ENCODE measurements around the gene CSGALNACT2. TPM values are rescaled to one million over a fixed set of nuclear protein-coding genes. Genes with fewer than 3 reads are reported as not detected.
"Not testable (repeated sequence)": the region's sequence is repeated elsewhere in the genome, so short reads cannot be mapped to it uniquely, and the experiment has no call there.

CSGALNACT2 gene, protein sequence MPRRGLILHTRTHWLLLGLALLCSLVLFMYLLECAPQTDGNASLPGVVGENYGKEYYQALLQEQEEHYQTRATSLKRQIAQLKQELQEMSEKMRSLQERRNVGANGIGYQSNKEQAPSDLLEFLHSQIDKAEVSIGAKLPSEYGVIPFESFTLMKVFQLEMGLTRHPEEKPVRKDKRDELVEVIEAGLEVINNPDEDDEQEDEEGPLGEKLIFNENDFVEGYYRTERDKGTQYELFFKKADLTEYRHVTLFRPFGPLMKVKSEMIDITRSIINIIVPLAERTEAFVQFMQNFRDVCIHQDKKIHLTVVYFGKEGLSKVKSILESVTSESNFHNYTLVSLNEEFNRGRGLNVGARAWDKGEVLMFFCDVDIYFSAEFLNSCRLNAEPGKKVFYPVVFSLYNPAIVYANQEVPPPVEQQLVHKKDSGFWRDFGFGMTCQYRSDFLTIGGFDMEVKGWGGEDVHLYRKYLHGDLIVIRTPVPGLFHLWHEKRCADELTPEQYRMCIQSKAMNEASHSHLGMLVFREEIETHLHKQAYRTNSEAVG
- 7.3 TPM for total RNA-seq

DNA sequence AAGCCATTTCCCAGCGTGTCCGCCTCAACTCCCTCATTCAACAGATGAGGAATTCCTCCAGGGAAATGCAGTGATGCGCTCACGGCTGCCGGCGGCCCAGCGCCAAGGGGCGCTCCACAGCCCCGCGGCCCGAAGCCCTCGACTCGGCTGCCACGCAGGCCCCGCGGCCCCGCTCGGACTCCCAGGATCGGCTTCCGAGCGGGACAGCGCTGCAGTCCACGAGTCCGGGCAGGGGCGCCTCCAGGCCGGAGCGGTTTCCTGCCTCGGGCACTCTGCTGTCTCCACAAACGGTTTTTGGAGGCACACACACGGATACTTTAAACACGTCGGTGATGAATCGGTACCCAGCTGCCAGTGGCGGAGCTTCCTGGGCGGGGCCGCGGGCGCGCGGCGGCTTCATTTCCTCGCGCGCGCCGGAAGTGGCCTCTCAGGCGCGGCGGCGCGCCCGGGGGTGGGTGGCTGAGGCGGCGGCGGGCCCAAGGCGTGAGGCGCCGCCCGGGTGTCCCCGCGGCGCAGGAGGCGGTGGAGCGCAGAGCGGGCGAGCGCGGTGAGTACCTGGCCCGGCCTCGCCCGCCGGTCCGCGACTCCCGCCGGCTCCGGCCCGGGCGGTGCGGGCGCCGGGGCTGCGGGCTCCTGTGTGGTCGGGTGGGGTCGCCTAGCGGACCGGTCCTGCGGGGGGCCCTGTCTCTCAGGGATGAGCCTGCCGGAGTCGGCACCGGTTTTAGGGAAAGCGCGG, at the start of gene CSGALNACT2:
TSS of gene CSGALNACT2 (plus strand) at position 425 of the 736 bp plus-strand sequence. CDS start 16,705 bp downstream, outside the sequence.
- DNase-seq (ENCODE audit: low read depth in 2 of 3, low spot score in 2 of 3) = peak; percentile 81 to 93 (median 89)

DNA sequence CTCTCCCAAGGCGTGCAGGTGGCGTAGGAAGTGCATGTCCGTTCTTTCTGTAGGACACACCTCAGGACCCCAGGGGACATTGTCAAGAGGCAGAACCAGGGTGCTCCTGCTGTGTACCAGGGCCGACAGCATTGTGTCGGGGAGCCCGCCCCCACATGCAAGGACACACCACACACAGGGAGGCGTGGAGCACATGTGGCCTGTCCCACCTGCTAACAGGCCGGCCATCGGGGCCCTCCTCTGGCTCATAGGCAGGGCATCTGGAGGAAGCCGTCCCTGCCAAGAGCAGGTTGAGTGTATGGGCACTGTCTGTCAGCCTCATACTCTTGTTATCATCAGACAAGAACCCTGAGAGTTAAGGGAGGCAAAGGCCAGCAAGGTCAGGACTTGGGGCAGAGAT, 48.7 kb upstream of the CSGALNACT2 start:
- no peak for DNase-seq (ENCODE audit: low read depth in 2 of 3, low spot score in 2 of 3)

DNA sequence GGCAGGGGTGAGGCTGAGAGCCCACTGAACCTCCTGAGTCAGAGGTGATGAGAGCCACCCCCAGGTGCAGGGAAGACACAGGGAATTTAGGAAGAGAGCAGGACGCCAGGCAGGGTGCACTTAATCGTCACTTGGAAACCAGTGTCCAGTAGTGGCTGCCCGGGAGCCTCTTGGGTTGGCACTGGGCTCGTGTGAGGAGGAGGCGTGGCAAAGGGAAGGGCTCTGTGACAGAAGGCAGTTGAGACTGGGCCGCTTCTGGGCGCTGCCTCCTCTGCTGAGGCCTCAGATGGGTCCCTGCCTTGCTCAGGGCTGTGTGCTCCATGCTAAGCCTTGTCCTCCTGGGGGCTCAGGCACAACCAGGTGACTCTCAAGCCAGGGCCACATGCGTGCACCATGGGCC, 48.1 kb upstream of the CSGALNACT2 start:
- no peak for DNase-seq (ENCODE audit: low read depth in 2 of 3, low spot score in 2 of 3)

DNA sequence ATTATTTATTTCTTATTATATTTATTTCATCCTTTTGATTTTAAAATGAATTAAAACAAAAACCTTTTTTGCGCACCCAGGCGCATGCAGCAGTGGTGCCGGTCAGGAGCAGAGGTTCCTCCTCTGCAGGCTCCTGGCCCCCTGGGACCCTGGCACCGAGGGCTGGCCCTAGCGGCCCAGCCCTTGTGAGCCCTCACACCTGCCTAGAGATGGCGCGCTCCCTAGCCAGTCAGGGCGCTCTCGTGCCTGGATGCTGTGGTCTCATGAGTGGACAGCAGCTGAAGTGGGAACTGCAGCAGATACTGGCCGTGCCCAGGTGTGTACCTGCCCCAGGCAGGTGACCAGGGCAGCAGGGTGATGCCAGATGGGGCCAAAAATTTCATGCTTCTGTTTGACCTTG, 47.6 kb upstream of the CSGALNACT2 start:
- DNase-seq (ENCODE audit: low read depth in 2 of 3, low spot score in 2 of 3) = no peak

DNA sequence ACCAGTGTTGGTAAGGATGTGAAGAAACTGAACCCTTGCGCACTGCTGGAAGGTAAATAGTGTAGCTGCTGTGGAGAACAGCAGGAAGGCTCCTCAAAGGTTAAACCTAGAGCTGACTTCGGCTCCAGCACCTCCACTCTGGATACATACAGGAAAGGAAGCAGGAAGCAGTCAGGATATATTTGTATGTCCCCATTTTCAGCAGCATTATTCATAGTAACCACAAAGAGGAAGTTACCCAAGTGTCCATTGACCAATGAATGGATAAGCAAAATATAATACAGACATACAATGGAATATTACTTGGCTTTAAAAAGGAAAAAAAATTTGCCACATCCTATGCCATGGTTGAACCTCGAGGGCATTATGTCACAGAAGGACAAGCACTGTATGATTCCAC, 46.4 kb upstream of the CSGALNACT2 start:
- no peak for DNase-seq (ENCODE audit: low read depth in 2 of 3, low spot score in 2 of 3)

DNA sequence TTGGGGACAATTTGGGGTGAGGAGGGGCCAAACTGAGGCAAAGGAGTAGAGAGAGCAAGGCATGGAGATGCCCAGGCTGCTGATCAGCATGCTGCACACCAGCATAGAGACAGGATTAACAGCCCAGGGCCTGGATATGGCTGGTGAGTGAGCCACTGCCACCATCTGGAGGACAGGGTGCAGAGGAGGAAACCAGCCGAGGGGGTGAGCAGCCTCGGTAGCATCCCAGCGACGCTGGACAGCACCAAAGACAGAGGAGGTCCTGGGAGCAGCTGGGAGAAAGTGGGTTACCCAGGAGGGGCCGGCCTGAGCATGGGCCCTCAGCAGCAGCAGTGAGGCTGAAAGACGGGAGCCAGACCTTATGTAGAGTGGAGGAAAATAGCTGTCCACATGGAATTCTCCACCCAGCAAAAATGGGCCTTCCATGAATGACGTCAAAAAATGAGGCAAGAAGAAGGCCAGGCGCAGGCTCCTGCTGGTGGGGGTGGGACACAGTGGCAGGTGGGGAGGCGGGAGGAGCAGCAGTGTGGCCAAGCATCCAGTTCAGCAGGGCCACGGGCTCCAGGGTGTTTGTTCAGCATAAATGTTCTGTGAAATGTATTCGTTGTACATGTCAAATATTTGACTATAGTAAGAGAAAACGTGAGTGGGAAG, 44.7 kb upstream of the CSGALNACT2 start:
- DNase-seq (ENCODE audit: low read depth in 2 of 3, low spot score in 2 of 3) = peak in 2 of 3 donors; percentile 48 to 75

DNA sequence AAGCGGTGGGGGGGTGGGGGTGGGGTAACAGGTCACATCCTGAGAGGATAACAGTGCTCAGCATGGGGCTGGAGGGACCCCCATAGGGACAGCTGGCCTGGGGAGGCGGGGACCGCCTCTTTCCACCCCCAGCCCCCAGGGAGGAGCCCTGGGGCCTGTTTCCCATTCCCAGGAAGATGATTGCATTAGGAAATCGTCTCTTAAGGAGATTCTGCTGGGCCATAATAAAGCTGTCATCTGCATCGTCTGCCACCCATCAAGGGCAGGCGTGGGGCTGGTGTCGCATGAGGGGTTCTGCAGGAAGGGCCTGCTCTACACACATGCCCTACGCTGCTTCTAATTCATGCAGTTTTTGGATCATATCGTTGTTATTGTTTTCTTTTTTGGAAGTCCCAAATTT, 44.2 kb upstream of the CSGALNACT2 start:
- DNase-seq (ENCODE audit: low read depth in 2 of 3, low spot score in 2 of 3) = no peak

DNA sequence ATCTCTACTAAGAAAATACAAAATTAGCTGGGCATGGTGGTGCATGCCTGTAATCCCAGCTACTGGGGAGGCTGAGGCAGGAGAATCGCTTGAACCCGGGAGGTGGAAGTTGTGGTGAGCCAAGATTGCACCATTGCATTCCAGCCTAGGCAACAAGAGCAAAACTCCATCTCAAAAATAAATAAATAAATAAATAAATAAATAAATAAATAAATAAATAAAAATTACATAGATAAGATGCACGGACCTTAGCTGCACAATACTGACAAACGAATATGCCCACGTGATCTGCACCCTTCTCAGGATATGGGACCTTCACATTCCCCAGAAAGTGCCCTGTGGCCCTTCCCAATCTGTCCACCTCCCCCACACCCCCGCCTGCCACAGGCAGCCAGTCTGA, 38.9 kb upstream of the CSGALNACT2 start:
- DNase-seq (ENCODE audit: low read depth in 2 of 3, low spot score in 2 of 3) = not testable (repeated sequence)

DNA sequence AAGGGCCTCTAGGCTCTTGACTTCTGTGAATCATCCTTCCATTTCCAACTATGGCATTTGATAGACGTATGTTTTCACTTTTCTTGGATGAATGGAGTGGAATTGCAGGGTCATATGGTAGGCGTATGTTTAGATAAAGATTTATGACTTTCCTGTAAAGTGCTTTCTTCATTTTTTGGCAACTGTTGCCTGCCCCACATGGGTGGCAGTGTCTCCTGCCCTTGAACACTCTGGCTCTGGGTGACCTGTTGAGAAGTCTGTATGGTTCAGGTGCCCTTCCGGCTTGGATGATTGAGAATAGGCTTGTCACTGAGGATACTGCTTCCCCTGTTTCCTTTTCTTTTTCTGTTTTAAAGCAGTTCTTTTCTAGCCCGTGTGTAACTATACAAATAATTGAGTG, 38.3 kb upstream of the CSGALNACT2 start:
- no peak for DNase-seq (ENCODE audit: low read depth in 2 of 3, low spot score in 2 of 3)

DNA sequence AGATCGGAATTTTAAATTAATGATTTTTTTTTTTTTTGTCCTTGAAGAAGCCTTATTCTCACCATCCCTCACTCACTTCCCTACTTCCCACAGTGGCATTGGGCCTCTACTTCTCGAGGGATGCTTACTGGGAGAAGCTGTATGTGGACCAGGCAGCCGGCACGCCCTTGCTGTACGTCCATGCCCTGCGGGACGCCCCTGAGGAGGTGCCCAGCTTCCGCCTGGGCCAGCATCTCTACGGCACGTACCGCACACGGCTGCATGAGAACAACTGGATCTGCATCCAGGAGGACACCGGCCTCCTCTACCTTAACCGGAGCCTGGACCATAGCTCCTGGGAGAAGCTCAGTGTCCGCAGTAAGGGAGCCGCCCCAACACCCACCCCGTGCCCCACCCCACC, 37.9 kb upstream of the CSGALNACT2 start:
- no peak for DNase-seq (ENCODE audit: low read depth in 2 of 3, low spot score in 2 of 3)

DNA sequence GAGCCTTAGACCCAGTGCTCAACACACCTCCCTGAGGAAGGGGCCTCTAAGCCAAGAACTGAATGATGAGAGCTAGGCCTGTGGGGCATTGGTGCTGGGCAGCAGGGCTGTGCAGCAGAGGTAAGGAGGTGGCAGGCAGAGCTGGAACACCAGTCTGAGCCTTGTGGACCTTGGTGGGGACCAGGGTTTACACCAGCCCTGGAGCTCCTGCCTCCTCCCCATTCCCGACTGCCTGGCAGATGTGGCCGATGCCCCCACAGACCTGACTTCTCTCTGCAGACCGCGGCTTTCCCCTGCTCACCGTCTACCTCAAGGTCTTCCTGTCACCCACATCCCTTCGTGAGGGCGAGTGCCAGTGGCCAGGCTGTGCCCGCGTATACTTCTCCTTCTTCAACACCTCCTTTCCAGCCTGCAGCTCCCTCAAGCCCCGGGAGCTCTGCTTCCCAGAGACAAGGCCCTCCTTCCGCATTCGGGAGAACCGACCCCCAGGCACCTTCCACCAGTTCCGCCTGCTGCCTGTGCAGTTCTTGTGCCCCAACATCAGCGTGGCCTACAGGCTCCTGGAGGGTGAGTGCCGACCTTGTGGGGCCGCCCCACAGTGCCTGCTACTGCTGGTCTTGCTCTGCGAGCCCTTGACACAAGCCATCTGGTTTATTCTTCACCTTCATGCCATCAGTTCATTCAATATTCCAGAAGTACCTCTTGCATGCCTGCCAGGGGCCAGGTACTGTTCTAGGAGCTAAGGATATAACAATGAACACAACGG, 36.0 kb upstream of the CSGALNACT2 start:
- DNase-seq (ENCODE audit: low read depth in 2 of 3, low spot score in 2 of 3) = no peak

DNA sequence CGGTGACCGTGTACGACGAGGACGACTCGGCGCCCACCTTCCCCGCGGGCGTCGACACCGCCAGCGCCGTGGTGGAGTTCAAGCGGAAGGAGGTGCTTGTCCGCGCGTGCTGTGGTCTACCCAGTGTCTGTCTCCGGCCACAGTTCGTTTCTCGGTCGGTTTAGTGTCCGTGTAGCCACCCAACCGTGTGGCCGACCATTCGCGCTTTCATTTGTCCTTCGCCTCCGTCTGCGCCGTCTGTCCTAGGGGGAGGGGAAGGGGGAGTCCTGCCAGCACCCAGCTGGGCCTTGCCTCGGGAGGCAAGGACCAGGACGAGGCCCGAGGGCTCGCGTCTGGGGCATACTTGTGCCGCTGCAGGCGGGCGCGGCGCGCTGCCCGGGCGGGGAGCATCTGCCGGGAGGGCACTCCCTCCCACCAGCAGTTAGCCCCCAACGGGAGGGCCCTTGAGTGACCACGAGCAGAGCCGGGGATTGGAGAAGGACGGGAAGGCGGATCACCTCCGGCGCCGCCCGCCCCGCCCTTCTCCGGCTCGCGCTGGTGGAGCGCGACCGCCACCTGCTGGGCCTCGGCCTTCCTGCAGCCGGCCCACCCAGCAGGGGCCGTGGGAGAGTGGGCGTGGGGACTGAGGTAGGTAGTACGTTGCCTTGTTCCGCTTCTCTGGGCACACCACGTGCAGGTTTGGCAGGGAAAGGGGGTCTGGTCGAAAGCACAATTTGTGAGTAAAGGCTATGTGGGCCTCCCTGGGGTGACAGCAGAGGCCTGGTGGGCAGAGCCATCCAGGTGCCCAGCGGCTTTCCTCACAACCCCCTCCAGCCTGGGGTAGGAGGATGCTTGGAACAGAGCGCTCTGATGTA, 32.9 kb upstream of the CSGALNACT2 start:
- DNase-seq (ENCODE audit: low read depth in 2 of 3, low spot score in 2 of 3) = peak; percentile 60 to 86 (median 78)

DNA sequence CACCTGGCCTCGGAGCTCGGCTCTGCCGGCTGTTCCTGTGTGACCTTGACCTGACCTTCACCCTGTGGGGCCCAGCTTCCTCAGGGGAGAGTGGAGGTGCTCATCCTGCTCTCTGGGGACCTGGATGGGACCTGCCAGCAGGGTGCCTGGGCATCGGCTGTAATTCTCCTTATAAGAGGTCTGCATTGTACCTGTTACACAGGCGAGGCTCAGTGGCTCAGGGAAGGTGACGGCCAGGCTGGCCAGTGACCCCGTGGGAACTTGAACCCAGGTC, 32.4 kb upstream of the CSGALNACT2 start:
- DNase-seq (ENCODE audit: low read depth in 2 of 3, low spot score in 2 of 3) = no peak

DNA sequence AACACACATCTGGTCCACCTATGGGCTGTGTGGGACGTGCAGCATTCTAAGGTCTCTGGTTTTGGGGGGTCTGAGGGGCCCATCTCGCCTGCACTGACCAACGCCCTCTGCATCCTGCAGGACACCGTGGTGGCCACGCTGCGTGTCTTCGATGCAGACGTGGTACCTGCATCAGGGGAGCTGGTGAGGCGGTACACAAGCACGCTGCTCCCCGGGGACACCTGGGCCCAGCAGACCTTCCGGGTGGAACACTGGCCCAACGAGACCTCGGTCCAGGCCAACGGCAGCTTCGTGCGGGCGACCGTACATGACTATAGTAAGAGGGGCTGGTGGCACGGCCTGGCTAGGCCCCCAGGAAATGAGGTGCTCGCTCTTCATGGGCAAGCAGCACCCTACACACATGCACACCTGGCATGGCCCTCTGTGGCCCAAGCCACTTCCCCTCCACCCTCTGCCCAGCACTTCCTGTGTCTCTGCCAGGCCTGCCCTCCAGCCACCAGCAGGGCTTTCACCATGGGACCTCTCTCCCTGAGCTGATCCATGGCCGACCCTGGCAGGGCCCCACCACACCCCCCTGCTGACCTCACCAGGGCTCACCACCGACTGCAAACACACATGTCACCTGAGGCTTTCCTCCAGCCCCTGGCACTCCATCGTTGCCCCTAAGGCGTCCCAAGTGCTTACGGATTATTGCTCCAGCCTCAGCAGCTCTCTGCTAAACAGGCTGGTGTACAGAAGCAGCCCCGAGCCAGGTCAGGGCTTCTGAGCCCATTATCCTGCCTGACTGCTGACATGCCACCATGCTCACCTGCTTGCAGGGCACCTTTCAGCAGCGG, 31.8 kb upstream of the CSGALNACT2 start:
- no peak for DNase-seq (ENCODE audit: low read depth in 2 of 3, low spot score in 2 of 3)

DNA sequence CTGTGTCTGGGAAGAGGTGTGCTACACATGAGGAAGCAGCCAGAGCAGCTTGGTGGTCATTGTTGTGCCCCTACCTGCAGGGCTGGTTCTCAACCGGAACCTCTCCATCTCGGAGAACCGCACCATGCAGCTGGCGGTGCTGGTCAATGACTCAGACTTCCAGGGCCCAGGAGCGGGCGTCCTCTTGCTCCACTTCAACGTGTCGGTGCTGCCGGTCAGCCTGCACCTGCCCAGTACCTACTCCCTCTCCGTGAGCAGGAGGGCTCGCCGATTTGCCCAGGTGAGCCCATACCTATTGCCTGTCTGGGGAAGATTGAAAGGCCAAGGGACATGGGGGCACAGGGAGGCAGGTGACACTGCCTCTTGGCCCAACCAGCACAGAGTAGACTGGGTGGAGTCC, 29.3 kb upstream of the CSGALNACT2 start:
- DNase-seq (ENCODE audit: low read depth in 2 of 3, low spot score in 2 of 3) = no peak

DNA sequence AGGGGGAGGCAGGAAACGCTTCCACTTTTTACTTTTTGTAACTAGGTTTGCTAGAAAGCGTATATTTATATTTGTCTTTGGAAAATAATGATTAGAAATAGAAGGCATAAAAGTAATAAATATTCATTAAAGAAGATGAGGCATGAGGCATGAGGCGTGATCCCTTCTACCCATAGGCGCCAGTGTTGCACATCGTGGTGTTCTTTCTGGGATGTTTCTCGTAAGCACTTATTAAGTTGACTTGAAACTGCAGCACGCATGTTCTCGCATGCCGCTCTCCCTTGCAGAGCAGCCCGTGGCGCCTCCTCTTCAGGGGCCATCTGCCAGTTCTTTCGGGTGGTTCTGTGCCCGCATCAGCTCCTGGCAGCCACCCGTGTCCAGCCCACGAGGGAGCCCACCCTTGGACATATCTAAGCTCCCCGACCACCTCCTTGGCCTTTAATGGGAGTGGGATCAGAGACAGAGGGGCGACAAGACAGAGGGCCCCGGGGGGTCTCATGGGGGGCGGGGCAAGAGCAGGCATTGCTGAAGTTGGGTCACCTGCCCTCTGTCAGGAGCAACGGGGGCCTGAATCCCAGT, 28.5 kb upstream of the CSGALNACT2 start:
- DNase-seq (ENCODE audit: low read depth in 2 of 3, low spot score in 2 of 3) = no peak

DNA sequence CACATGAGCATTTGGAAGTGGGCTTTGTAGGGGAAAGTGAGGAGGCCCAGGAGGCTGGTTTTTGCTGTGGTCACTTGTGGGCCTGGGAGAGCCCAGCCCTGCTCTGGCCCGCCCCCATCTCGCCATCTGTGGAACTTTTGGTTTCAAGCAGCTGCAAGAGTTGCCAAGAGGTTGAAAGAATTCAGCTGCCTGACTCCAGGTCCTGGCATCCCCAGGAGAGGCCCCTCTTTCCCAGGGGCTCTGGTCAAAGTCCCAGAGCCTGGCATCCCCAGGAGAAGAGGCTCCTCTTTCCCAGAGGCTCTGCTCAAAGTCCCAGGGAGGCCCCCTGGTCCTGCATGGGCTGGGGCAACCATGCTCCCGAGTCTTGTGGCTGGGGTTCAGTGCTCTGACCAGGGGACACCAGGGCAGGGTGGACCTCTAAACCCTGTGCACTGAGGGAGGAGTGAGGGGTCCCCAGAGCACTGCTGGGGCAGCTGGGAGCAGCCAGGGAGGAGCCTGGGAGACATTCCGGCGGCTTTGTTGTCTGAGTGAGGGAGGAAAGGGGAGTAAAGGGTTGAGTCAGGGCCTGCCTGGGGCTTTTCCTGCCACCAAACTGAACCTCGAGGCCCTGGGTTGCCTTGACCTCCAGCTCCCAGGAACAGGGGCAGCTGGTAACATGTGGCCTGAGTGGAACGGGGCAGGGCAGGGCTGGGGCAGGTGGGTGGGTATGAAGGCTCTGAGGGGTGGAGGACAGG, 27.7 kb upstream of the CSGALNACT2 start:
- DNase-seq (ENCODE audit: low read depth in 2 of 3, low spot score in 2 of 3) = peak in 1 of 3 donors; percentile 30

DNA sequence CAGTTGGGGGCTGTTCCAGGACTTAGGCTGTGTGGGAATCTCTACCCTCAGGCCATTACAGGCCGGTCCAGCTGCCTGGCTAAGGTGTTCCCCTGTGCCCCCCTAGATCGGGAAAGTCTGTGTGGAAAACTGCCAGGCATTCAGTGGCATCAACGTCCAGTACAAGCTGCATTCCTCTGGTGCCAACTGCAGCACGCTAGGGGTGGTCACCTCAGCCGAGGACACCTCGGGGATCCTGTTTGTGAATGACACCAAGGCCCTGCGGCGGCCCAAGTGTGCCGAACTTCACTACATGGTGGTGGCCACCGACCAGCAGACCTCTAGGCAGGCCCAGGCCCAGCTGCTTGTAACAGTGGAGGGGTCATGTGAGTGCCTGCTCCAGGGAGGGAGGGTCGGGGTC, 27.1 kb upstream of the CSGALNACT2 start:
- no peak for DNase-seq (ENCODE audit: low read depth in 2 of 3, low spot score in 2 of 3)

Measured in hematopoietic multipotent progenitor cell (in vitro differentiated cells).